HFF-Myc (cell line): ENCODE measurements around the gene ABCB9.
"Not testable (repeated sequence)": the region's sequence is repeated elsewhere in the genome, so short reads cannot be mapped to it uniquely, and the experiment has no call there.

Experiments
- DNase-seq: peaks from one replicate; pipeline ENCODE4 v3.0.0-alpha.2; 2011; ENCODE audit warnings: low read depth; ENCODE audit errors: extremely low read depth
- H3K4me3 ChIP-seq: replicated peaks from 2 replicates; pipeline ENCODE4 v1.5.1; 2011; ENCODE audit warnings: low read depth, mild to moderate bottlenecking, control low read depth, low read length
- CTCF ChIP-seq: IDR thresholded peaks from 2 replicates; pipeline ENCODE4 v1.5.1; 2012; ENCODE audit warnings: mild to moderate bottlenecking, low read depth, low read length, control low read depth; ENCODE audit errors: missing control alignments

Gene ABCB9

GRCh38 chr12:122965851-122966742 lies at the start of gene ABCB9:
ABCB9 (minus strand) TSS chr12:122966463; CDS start chr12:122960235, 6,228 bp downstream.
- peak within 1 kb of the TSS; percentile 73 for H3K4me3 ChIP-seq
- no peak for DNase-seq
- TF ChIP-seq CTCF = no peak

- not testable (repeated sequence) for DNase-seq, H3K4me3 ChIP-seq
Observed at GRCh38 chr12:123014473-123014872, 48.2 kb upstream of the ABCB9 start.

DNA sequence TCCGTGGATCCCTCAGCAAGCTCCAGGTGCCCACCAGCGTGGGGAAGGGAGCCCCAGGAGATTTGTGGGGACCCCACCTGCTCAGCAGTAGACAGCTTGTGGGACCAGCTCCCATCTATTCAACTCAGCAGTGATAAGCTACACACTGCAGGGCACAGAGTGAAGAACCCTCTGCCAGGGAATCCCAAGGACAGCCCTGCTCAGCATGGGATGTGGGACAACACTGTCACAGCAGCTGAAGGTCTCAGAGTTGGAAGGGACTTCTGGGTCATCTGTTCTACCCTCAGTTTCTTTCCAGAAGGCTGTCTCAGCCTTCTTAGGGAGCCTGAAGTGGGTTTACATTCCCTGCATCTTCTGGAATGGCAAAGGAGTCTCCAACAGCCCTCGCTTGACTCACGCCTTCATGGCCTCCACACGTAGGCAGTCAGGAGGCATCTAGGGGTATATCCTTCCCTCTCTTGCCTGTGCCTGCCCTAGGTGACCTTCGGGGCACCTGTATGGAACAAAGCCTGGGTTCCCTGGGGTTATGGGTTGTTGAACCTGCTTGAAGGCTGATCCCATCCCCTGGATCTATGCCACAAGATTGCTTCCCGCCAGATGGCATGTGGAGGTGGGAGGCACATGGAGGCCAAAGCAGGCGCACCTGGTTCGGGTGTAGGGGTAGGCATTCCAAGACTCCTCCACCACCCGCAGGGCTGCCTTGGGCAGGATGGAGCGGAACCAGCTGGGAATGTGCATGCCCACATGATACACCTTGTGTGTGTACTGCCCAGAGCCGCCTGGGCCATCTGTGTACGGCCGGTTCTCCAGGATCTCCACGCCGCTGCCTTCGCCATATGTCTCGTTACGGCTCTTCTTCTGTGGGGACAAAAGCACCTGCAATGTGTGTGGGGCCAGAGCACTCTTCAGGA lies 47.2 kb upstream of the ABCB9 start:
- no peak for TF ChIP-seq CTCF
- no peak overlapping the region for H3K4me3 ChIP-seq
- DNase-seq = no peak

- no peak for DNase-seq
- H3K4me3 ChIP-seq = no peak overlapping the region
- TF ChIP-seq CTCF = no peak
Observed at GRCh38 chr12:123011701-123012100, 45.4 kb upstream of the ABCB9 start.

DNA sequence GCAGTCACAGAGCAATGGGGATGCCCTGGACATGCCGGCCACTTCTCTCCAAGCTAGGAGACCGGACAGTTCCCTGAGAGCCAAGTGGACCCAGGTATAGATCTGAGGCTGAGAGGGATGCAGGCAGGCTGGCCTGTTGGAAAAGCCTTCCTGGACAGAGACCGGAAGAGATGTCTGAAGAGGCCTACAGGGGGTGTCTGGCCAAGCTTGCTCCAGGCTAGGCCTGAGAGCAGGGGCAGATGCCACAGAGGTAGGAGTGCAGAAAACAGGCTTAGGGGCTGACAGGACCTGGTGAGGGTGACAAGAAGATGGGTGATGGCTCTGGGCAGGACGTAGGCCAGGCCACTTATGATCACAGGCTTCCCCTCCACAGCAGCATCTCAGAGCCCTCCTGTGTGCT lies 44.4 kb upstream of the ABCB9 start:
- no peak for DNase-seq
- H3K4me3 ChIP-seq = no peak overlapping the region
- no peak for TF ChIP-seq CTCF

DNA sequence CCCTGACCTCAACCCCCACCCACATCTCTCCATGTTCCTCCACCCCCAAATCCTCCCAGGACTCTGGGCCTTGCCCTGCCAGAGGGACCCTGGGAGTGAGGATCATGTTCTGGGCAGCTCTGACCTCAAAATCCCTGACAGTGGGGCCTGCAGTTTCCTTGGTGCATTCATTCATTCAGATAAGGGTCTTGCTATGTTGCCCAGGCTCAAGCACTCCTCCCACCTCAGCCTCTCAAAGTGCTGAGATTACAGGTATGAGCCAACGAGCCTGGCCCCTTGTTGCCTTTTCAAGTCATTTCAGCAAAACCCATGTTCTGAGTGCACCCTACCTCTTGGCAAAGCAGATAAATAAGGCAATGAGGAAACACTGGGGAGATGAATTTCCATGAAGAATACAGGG lies 43.8 kb upstream of the ABCB9 start:
- DNase-seq = no peak
- H3K4me3 ChIP-seq = no peak overlapping the region
- no peak for TF ChIP-seq CTCF

DNA sequence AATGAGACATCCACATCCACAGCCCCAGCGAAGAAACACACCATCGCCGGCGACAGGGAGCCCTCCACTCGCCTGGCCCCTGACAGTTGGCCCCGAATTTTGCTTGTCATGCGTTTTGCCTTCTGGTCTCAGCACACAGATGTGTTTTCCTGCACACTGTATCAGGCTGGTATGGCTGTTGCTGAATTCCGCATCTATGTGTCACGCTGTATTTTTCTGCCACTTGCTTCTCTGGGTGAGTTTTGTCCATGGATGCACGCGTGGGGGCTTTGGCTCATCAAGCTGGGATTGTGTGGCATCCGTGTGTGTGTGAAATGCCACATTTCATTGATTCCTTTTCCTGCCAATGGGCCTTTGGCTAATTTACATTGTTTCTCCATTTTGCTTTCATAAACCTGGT lies 40.7 kb upstream of the ABCB9 start:
- no peak for DNase-seq
- TF ChIP-seq CTCF = no peak
- no peak overlapping the region for H3K4me3 ChIP-seq
